Cardiac septum (tissue), 1 donor: Measurements from ENCODE around the gene FSD1. TPM values are rescaled to one million over a fixed set of nuclear protein-coding genes. Genes with fewer than 3 reads are reported as not detected.

Experiments used
- DNase-seq: peaks from one replicate; pipeline ENCODE4 v3.0.0-alpha.2; 2020; ENCODE audit warnings: low spot score
- intact Hi-C: fragments of 100-400 bp; cut with DNase I; formaldehyde crosslinking; loops from one replicate; pipeline ENCODE4 v1.14.0; 2022
- total RNA-seq: library from RNA; stranded (reverse); fragmentation: NEBNext Ultra II Directional; extraction: Animal tissue kit (Norgen Biotek cat#: 25700); gene quantifications from one replicate; pipeline ENCODE4 v1.2.1, GENCODE V29; 2021
- donor health status: DM: no; HTN: no; CAD: no.

The FSD1 gene
- total RNA-seq, 1 donor from 2014 or later: 0.24 TPM

GRCh38 chr19:4369888-4370260 lies 65.5 kb downstream of the FSD1 start:
- no peak for DNase-seq
- intact Hi-C loops: loop anchor here (5.0 kb wide), 1 partner anchor 32 kb away; the partner anchor contains the start of genes CHAF1A and SH3GL1

GRCh38 chr19:4370418-4371041 lies 66.1 kb downstream of the FSD1 start:
- intact Hi-C loops: no loop called here
- DNase-seq: no peak

GRCh38 chr19:4371247-4372164 lies 67.1 kb downstream of the FSD1 start:
- DNase-seq: no peak
- intact Hi-C loops: no loop called here

GRCh38 chr19:4372165-4373012 lies 68.0 kb downstream of the FSD1 start:
- no peak for DNase-seq
- intact Hi-C loops: no loop called here

GRCh38 chr19:4373013-4373367 lies 68.6 kb downstream of the FSD1 start:
- no peak for DNase-seq
- intact Hi-C loops: no loop called here

Other genes with a start within 250 kb of the FSD1 start
- gene ZBTB7A, start 237.7 kb upstream of the FSD1 start, total RNA-seq: 29.9 TPM
- gene MAP2K2, start 180.5 kb upstream of the FSD1 start, total RNA-seq: 107 TPM
- not detected for gene CREB3L3, start 151.0 kb upstream of the FSD1 start, total RNA-seq
- 14.9 TPM for gene SIRT6, start 122.0 kb upstream of the FSD1 start, total RNA-seq
- gene ANKRD24, start 121.9 kb upstream of the FSD1 start, total RNA-seq: 1.6 TPM
- not detected for gene EBI3, start 75.1 kb upstream of the FSD1 start, total RNA-seq
- 11.7 TPM for gene YJU2, start 57.5 kb upstream of the FSD1 start, total RNA-seq
- not detected for gene SHD, start 25.3 kb upstream of the FSD1 start, total RNA-seq
- not detected for gene TMIGD2, start 2.2 kb upstream of the FSD1 start, total RNA-seq
- gene STAP2, start 34.2 kb downstream of the FSD1 start, total RNA-seq: 0.83 TPM
- 14.9 TPM for gene MPND, start 39.0 kb downstream of the FSD1 start, total RNA-seq
- 22.0 TPM for gene SH3GL1, start 95.9 kb downstream of the FSD1 start, total RNA-seq
- 5.1 TPM for gene CHAF1A, start 98.0 kb downstream of the FSD1 start, total RNA-seq
- 102 TPM for gene UBXN6, start 153.2 kb downstream of the FSD1 start, total RNA-seq
- gene HDGFL2, start 167.7 kb downstream of the FSD1 start, total RNA-seq: 28.4 TPM
- 89.8 TPM for gene PLIN4, start 213.9 kb downstream of the FSD1 start, total RNA-seq
- 25.1 TPM for gene PLIN5, start 230.6 kb downstream of the FSD1 start, total RNA-seq
- gene LRG1, start 235.4 kb downstream of the FSD1 start, total RNA-seq: 0.43 TPM